ENCODE measurements around the gene TAS2R40. TPM values are rescaled to one million over a fixed set of nuclear protein-coding genes. Genes with fewer than 3 reads are reported as not detected.

TAS2R40 gene
- total and polyA plus RNA-seq, 2 donors (not counting 3 experiments of a cell fraction or from before 2014, with no cell fraction given), result not detected

- Histone ChIP-seq H3K9me1 (replicated peaks; ENCODE audit: control insufficient read depth, extremely low read depth, insufficient read depth, low read length) (no peaks in the 10 kb centered on the region), H3K4me3 (replicated peaks in 1 of 3; ENCODE audit: insufficient read depth in 1 of 3, low read depth in 1 of 3, low read length in 3 of 3) (no peak overlapping the region), H3K4me1 (ENCODE audit: control insufficient read depth, extremely low read depth, insufficient read depth, low read length) (no peaks in the 10 kb centered on the region), H3K27me3 (ENCODE audit: control insufficient read depth in 2 of 2, insufficient read depth in 2 of 2, low read length in 2 of 2) (peaks cover 23 to 32% of the 10 kb centered on the region in 2 experiments), H3K79me2 (ENCODE audit: control insufficient read depth, insufficient read depth, low read length) (no peaks in the 10 kb centered on the region), H3K36me3 (ENCODE audit: control insufficient read depth in 2 of 2, extremely low read depth in 1 of 2, insufficient read depth in 2 of 2, low read length in 2 of 2) (no peaks in the 10 kb centered on the region), H2AFZ (ENCODE audit: low read depth, low read length) (no peak overlapping the region), H3K9me3 (replicated peaks; ENCODE audit: control insufficient read depth, insufficient read depth, low read length) (no peaks in the 10 kb centered on the region), H4K20me1 (replicated peaks; ENCODE audit: control insufficient read depth, extremely low read depth, insufficient read depth, low read length) (no peaks in the 10 kb centered on the region), H3K9ac (replicated peaks; ENCODE audit: extremely low read depth, insufficient read depth, low read length) (no peak overlapping the region), H3K27ac (ENCODE audit: insufficient read depth, low read depth, low read length) (no peak overlapping the region), H3K4me2 (ENCODE audit: insufficient read depth, low read length) (no peak overlapping the region)
- intact Hi-C loops (cut with micrococcal nuclease), result no loop called here
- DNase-seq (ENCODE audit: low read depth, low spot score) (no peak), FAIRE-seq (no peak)
- dilution Hi-C loops (cut with MboI; ENCODE audit: extremely low pct_ligation_motif_present, low sequenced_read_pairs), result no loop called here
- ChIA-PET POLR2A (no interaction called here), CTCF (interaction anchor here (1.3 to 1.9 kb wide), 3 partner anchors 10 to 15 kb away, joined by 3 to 28 read pairs (median 5); no protein-coding TSS in a partner anchor)
- TF ChIP-seq EZH2 (IDR thresholded peaks at IDR 0.05; ENCODE audit: borderline replicate concordance, low read depth, low read length, severe bottlenecking), result no peak
- no peak for TF ChIP-seq GATA2 (IDR thresholded peaks at IDR 0.05; ENCODE audit: insufficient read depth, insufficient read length, low read depth, low read length)
- no peak for TF ChIP-seq CTCF (IDR thresholded peaks at IDR 0.05; ENCODE audit: extremely low read depth in 1 of 2, insufficient read depth in 1 of 2, low read depth in 1 of 2, low read length in 2 of 2)
- TF ChIP-seq FOS (IDR thresholded peaks at IDR 0.05; ENCODE audit: borderline replicate concordance, insufficient read depth, low read length), result no peak
- TF ChIP-seq, protein P1, sequence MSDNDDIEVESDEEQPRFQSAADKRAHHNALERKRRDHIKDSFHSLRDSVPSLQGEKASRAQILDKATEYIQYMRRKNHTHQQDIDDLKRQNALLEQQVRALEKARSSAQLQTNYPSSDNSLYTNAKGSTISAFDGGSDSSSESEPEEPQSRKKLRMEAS (IDR thresholded peaks at IDR 0.05; ENCODE audit: insufficient read depth, insufficient read length), result no peak
- TF ChIP-seq POLR2A (IDR thresholded peaks at IDR 0.05; ENCODE audit: low read depth, low read length), result no peak
- TF ChIP-seq POLR2AphosphoS5 (IDR thresholded peaks at IDR 0.05; ENCODE audit: insufficient read depth, low read depth, low read length), result no peak
- TF ChIP-seq MYC (IDR thresholded peaks at IDR 0.05; ENCODE audit: low read depth, low read length), result no peak
- TF ChIP-seq JUN (IDR thresholded peaks at IDR 0.05; ENCODE audit: borderline replicate concordance, insufficient read depth, insufficient read length, low read depth), result no peak
- BruUV-seq (replicated peaks), result no TSS peak
These were observed 3.2 kb downstream of the TAS2R40 start for GRCh38 chr7:143225047-143225446.

Data from endothelial cell of umbilical vein (primary cell).